Melanocyte of skin (primary cell): Measurements from ENCODE around the gene TMEM79. TPM values are rescaled to one million over a fixed set of nuclear protein-coding genes. Genes with fewer than 3 reads are reported as not detected.

Experiments used
- total RNA-seq, 2 donors: library from RNA; depleted of rRNA; stranded (reverse); fragments of >200 nt; gene quantifications; 2 replicates each; pipeline ENCODE4 v1.2.3, GENCODE V29; 2012

TMEM79 gene, protein sequence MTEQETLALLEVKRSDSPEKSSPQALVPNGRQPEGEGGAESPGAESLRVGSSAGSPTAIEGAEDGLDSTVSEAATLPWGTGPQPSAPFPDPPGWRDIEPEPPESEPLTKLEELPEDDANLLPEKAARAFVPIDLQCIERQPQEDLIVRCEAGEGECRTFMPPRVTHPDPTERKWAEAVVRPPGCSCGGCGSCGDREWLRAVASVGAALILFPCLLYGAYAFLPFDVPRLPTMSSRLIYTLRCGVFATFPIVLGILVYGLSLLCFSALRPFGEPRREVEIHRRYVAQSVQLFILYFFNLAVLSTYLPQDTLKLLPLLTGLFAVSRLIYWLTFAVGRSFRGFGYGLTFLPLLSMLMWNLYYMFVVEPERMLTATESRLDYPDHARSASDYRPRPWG
- total RNA-seq: 1 to 10 TPM; 1.3 to 1.4 TPM

DNA sequence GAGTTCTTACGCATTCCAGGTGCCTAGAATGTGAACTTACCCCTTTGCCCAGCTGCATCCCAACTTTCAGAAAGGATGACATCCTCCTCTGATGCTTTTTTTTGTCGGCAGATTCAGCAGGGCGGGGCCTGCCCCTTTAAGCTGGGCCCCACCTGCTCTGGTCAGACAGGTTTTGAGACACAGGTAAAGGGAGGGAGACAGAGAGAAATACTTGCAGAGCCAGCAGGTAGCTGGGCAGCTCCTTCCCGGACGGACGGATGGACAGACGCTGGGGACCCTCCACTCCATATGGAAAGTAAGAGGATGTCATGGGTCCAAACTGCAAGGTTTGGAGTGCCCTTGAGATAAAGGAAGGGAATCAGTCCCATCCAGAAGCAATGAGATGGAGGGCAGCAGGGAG lies at the start of gene TMEM79:
Gene TMEM79, plus strand, starts transcription at position 214 of the 400 bp plus-strand sequence. CDS start 902 bp downstream, outside the sequence.

DNA sequence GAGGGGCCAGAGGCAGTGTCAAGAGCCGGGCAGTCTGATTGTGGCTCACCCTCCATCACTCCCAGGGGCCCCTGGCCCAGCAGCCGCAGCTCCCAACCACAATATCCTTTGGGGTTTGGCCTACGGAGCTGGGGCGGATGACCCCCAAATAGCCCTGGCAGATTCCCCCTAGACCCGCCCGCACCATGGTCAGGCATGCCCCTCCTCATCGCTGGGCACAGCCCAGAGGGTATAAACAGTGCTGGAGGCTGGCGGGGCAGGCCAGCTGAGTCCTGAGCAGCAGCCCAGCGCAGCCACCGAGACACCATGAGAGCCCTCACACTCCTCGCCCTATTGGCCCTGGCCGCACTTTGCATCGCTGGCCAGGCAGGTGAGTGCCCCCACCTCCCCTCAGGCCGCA lies 42.2 kb upstream of the TMEM79 start, which contains the start of gene BGLAP:
Gene BGLAP, plus strand, starts transcription at position 259 of the 400 bp plus-strand sequence. Its CDS starts 48 bp downstream, at position 307.

DNA sequence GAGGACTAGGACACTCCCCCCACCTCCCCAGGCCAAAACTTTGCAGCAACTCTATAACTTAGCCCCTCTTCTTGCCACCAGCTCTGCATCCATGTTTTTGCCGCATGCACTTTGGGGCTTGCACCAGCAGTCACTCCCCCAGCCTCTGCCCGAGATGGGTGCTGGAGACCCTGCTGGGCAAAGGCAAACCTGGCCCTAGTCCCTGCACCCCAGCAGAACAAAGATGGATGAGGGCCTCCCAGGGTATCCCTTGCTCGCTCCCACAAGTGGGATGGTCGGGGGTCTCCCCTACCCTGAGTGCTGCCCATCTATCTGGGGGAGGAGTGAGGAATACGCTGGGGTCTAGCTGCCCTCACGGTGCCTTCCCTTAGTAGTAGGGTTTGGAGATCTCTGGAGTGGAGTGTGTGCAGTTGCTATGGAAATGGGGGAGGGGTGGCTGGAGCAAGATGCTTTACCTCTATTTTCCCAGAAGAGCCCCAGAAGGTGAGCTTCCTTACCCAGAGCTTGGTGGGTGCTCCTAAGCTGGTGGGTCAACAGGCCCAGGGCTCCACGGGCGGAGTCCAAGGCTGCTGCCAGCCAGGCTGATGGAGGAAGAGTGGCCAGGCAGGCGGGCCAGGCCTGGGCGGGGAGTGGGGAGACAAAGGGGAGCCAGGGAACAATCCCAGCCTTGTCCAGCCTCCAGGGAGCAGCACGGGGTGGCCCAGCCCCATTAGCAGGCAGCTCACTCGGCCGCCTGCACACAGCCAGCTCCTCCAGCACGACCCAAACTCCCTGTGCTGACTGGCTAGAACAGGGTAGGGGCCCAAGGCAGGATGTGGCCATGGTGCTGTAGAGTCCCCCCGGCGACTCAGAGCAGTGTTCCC lies 36.4 kb upstream of the TMEM79 start, which contains the start of gene PAQR6:
Gene PAQR6, minus strand, starts transcription at position 597 of the 863 bp plus-strand sequence. CDS start 1,325 bp downstream, outside the sequence.

DNA sequence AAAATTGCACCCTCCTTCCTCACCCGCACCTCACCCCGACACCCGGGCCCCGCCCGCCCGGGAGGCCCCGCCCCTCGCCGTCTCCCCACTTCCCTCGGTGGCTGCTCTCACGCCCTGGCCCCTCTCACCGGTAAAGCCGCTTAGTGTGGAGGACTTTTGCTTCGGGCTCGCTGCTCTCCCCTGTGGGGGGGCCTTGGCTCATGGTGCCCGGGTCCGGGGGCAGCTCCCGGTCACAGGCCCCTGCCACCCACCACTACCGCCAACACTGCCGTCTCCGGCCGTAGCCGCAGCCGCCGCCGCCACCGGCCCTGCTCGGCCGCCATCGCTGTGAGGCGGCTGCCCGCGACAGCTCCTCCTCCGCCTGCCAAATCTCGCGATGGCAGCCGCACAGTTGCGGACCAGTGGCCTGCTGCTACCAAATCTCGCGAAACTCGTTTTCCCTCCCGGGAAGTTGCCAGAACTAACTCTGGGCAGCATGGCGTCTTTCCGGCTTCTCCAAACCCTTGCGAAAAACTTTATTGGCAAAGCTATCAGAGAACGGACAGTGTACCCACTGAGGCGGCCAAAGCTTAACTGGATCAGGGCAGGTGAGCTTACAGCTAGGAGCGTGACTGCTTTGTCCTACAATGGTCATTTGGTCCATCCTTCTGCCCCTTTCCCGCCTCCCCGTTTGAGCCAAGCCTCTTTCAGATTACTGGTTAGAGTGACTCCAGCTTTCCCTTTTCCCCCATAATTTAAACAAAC lies 1.5 kb upstream of the TMEM79 start, which contains the start of gene SMG5:
Gene SMG5, minus strand, starts transcription at position 347 of the 744 bp plus-strand sequence. Its CDS starts 145 bp downstream, at position 202.

DNA sequence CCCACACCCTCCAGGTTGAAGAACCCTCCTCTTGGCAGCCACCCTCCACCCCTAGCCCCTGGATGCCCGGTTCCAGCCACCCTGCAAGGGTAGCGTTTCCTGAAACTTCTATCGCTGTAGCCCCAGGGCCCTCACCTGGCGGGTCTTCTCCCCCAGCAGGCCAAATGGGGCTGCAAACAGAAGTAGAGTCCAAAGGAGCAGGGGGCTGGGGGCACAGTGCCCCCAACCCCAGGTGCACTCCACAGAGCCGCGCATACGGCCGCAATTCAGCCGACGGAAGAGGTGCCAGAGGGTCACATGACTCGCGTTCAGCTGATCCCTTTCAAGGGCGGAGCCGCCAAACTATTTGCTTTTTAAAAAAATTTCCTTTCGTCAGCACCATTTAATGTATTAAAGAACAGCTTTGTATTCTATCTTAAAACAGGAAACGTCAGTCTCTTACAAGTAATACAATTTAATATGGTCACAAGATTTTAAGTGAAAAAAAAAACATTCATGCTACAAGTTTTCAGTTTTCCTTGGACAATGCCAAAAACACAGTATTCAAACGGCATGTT lies 11.3 kb downstream of the TMEM79 start, which contains the start of gene GLMP:
Gene GLMP, minus strand, starts transcription at position 289 of the 557 bp plus-strand sequence. Its CDS starts 34 bp downstream, at position 255.

DNA sequence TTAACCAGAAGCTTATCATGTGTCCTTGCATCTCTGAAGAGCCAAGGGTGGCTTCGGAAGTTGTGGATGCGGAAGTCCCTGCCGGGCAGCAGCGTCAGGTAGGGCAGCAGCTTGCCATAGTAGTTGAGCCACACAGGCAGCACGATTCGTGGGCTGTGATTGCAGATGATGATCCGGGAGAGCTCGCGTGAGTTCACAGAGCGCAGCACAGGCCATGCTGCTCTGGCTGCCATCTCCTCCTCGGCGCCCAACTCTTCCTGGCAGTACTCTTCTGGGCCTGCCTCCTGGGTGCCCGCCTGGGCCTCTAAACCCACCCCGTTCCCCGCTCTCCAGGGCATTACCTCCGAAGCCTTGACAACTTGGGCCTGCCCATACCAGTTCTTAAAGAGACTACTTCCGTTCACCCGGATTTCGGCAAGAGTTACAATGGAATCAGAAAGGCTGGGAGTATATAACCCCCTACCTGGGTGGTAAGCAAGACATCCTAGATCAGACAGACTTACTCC lies 14.8 kb downstream of the TMEM79 start, which contains the start of gene VHLL:
Gene VHLL, minus strand, starts transcription at position 456 of the 506 bp plus-strand sequence. Its CDS starts 118 bp downstream, at position 338.

DNA sequence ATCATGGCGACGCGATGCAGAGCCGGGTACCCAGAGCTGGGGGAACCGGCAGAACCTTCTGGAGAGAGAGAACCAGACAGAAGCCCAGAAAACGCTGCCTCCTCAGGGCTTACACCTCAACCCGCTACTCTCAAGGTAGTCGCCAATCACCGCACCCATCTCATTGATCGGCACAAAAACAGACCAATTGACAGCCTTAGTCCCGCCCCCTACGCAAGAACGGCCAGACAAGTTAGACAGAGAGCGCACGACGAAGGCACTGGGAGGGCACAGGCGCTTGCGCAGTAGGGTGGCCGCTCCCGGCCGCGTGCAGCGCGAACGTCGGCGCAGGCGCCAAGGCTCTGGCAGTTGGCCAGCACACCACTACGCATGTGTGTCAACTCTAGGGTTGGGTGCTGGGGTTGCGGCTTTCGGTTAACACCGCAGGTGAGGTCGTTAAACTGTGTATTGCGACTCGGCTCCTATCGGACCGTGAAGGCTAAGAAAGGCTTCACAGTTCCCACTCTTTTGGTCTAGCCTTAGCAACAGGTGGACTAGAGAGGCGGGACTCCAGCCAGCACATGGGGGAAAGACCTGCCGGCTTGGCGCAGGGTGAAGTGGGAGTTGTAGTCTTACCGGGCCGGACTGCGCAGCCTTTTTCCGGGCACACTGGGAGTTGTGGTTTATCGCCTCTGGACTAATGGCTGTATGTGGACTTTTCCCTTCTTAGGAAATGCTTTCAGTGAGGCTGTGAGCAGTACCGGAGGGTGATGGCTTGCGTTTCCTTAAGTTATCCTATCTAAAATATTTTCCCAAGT lies 54.3 kb downstream of the TMEM79 start, which contains the start of the genes CCT3 and TSACC:
Gene CCT3, minus strand, starts transcription at position 113 of the 797 bp plus-strand sequence. Its CDS starts 108 bp downstream, at position 5.
Gene TSACC, plus strand, starts transcription at position 347 of the 797 bp plus-strand sequence. CDS start 1,232 bp downstream, outside the sequence.

Other genes starting within 250 kb of the TMEM79 start
- gene UBQLN4, start 230.5 kb upstream of the TMEM79 start, total RNA-seq: 10 to 100 TPM; 16.0 to 21.0 TPM
- 10 to 100 TPM; 35.1 to 42.0 TPM for gene LAMTOR2, start 229.5 kb upstream of the TMEM79 start, total RNA-seq
- not detected for gene RAB25, start 223.2 kb upstream of the TMEM79 start, total RNA-seq
- 1 to 10 TPM; 1.0 to 4.0 TPM for gene MEX3A, start 201.9 kb upstream of the TMEM79 start, total RNA-seq
- gene LMNA, start 169.6 kb upstream of the TMEM79 start, total RNA-seq: 1,000 to 10,000 TPM in 1 of 2 donors, 100 to 1,000 TPM in 1; 784 to 1,173 TPM
- gene SEMA4A, start 130.7 kb upstream of the TMEM79 start, total RNA-seq: under 1 TPM; 0.67 to 0.69 TPM
- 10 to 100 TPM; 25.5 to 28.0 TPM for gene SLC25A44, start 90.2 kb upstream of the TMEM79 start, total RNA-seq
- gene PMF1, start 71.3 kb upstream of the TMEM79 start, total RNA-seq: 10 to 100 TPM; 35.8 to 57.9 TPM
- under 1 TPM in 1 of 2 donors, not detected in 1; 0.33 TPM for gene BGLAP, start 42.1 kb upstream of the TMEM79 start, total RNA-seq
- gene PAQR6, start 36.3 kb upstream of the TMEM79 start, total RNA-seq: 1 to 10 TPM in 1 of 2 donors, under 1 TPM in 1; 0.67 to 1.4 TPM
- gene SMG5, start 1.5 kb upstream of the TMEM79 start, total RNA-seq: 10 to 100 TPM; 54.4 to 63.6 TPM
- gene GLMP, start 11.4 kb downstream of the TMEM79 start, total RNA-seq: 100 to 1,000 TPM; 236 to 244 TPM
- gene VHLL, start 15.0 kb downstream of the TMEM79 start, total RNA-seq: not detected
- 100 to 1,000 TPM; 425 to 719 TPM for gene CCT3, start 54.0 kb downstream of the TMEM79 start, total RNA-seq
- gene TSACC, start 54.2 kb downstream of the TMEM79 start, total RNA-seq: 1 to 10 TPM in 1 of 2 donors, not detected in 1; 1.0 TPM
- not detected for gene RHBG, start 84.9 kb downstream of the TMEM79 start, total RNA-seq
- gene MEF2D, start 216.4 kb downstream of the TMEM79 start, total RNA-seq: 10 to 100 TPM; 17.6 to 18.2 TPM